H1 (cell line): ENCODE data around the gene UGT1A6.

ENCODE experiments used
- FOSL1 ChIP-seq: IDR thresholded peaks from 2 replicates; pipeline ENCODE4 v1.6.1; 2011; ENCODE audit warnings: mild to moderate bottlenecking, low read depth, low read length, moderate library complexity; ENCODE audit not compliant: insufficient read depth
- POLR2A ChIP-seq, 2 experiments: IDR thresholded peaks; 1 replicate in 1 of 2; 2 replicates in 1 of 2; pipeline ENCODE4 v1.6.1; 2011; ENCODE audit warnings: low read depth in 2 of 2, low read length in 2 of 2, mild to moderate bottlenecking in 2 of 2; ENCODE audit errors: control extremely low read depth in 1 of 2
- RFX5 ChIP-seq: IDR thresholded peaks from 2 replicates; pipeline ENCODE4 v1.6.1; 2011; ENCODE audit warnings: low read depth, low read length, improper control_type of control experiment, borderline replicate concordance
- TF ChIP-seq, protein P1 (sequence below), 3 experiments: IDR thresholded peaks; 1 replicate in 2 of 3; 2 replicates in 1 of 3; pipeline versions ENCODE4 v1.5.1 to v1.6.1; 2011; ENCODE audit warnings: low read length in 3 of 3, mild to moderate bottlenecking in 3 of 3, inconsistent platforms in 2 of 3, low read depth in 1 of 3, moderate library complexity in 1 of 3; ENCODE audit not compliant: insufficient read depth in 1 of 3; ENCODE audit errors: control extremely low read depth in 1 of 3

GRCh38 chr2:233817361-233817911 lies 124.7 kb downstream of the UGT1A6 start:
- TF ChIP-seq, protein P1, sequence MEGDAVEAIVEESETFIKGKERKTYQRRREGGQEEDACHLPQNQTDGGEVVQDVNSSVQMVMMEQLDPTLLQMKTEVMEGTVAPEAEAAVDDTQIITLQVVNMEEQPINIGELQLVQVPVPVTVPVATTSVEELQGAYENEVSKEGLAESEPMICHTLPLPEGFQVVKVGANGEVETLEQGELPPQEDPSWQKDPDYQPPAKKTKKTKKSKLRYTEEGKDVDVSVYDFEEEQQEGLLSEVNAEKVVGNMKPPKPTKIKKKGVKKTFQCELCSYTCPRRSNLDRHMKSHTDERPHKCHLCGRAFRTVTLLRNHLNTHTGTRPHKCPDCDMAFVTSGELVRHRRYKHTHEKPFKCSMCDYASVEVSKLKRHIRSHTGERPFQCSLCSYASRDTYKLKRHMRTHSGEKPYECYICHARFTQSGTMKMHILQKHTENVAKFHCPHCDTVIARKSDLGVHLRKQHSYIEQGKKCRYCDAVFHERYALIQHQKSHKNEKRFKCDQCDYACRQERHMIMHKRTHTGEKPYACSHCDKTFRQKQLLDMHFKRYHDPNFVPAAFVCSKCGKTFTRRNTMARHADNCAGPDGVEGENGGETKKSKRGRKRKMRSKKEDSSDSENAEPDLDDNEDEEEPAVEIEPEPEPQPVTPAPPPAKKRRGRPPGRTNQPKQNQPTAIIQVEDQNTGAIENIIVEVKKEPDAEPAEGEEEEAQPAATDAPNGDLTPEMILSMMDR (IDR thresholded peaks at IDR 0.05; ENCODE audit: control extremely low read depth in 1 of 3, insufficient read depth in 1 of 3, low read depth in 1 of 3, low read length in 3 of 3), result no peak
- TF ChIP-seq RFX5, result no peak
- no peak for TF ChIP-seq FOSL1
- no peak for TF ChIP-seq POLR2A (IDR thresholded peaks at IDR 0.05; ENCODE audit: control extremely low read depth in 1 of 2, low read depth in 2 of 2, low read length in 2 of 2)
